ENCODE measurements around the gene ZNF618.

DNA sequence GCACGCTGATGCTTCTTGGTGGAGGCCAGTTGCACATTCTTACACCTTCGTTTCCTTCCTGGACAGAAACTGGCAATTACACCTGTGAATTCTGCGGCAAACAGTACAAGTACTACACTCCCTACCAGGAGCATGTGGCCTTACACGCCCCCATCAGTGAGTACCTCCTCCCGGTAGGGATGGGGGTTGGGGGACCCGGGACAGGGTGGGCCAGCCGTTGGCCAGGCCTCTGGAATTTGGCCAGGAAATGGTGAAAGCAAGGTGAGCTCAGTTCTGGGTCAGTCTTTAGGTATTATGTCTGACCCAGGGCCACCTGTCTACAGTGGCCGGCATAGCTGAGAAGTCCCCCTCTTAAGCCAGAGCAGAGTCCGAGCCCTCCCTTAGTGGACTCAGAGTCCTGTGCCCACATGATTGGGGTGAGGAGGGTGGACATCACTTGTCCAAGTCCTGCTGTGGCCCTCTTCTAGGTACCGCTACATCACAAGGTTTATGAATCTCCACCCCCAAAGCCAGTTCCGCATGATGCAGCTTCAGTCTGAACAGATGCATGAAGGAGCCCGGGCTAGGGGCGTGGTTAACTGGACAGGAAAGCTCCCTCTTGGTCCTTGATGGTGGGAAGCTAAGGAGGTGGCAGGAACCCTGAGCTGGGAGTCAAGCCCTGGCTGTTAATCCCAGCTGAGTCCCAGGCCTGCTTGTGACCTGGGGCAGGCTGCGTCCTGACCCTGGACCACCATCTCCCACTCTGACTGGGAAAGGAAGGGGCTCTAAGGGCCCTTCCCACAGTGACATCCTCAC is 140.7 kb downstream of the ZNF618 start:
- TF ChIP-seq EZH2 (IDR thresholded peaks at IDR 0.05; ENCODE audit: low read length) = no peak
- TF ChIP-seq, protein P1, sequence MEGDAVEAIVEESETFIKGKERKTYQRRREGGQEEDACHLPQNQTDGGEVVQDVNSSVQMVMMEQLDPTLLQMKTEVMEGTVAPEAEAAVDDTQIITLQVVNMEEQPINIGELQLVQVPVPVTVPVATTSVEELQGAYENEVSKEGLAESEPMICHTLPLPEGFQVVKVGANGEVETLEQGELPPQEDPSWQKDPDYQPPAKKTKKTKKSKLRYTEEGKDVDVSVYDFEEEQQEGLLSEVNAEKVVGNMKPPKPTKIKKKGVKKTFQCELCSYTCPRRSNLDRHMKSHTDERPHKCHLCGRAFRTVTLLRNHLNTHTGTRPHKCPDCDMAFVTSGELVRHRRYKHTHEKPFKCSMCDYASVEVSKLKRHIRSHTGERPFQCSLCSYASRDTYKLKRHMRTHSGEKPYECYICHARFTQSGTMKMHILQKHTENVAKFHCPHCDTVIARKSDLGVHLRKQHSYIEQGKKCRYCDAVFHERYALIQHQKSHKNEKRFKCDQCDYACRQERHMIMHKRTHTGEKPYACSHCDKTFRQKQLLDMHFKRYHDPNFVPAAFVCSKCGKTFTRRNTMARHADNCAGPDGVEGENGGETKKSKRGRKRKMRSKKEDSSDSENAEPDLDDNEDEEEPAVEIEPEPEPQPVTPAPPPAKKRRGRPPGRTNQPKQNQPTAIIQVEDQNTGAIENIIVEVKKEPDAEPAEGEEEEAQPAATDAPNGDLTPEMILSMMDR (optimal IDR thresholded peaks at IDR 0.05 in 1 of 3, IDR thresholded peaks at IDR 0.05 in 1 of 3, conservative IDR thresholded peaks at IDR 0.05 in 1 of 3; ENCODE audit: extremely low read depth in 1 of 3, insufficient read depth in 2 of 3, low read length in 3 of 3) = no peak
